ENCODE measurements around the gene COL24A1. TPM values are rescaled to one million over a fixed set of nuclear protein-coding genes. Genes with fewer than 3 reads are reported as not detected.
"Not testable (repeated sequence)": the region's sequence is repeated elsewhere in the genome, so short reads cannot be mapped to it uniquely, and the experiment has no call there.

Gene COL24A1
- total and polyA plus RNA-seq, 4 donors = 0.33 to 16.7 (median 0.67) TPM

DNA sequence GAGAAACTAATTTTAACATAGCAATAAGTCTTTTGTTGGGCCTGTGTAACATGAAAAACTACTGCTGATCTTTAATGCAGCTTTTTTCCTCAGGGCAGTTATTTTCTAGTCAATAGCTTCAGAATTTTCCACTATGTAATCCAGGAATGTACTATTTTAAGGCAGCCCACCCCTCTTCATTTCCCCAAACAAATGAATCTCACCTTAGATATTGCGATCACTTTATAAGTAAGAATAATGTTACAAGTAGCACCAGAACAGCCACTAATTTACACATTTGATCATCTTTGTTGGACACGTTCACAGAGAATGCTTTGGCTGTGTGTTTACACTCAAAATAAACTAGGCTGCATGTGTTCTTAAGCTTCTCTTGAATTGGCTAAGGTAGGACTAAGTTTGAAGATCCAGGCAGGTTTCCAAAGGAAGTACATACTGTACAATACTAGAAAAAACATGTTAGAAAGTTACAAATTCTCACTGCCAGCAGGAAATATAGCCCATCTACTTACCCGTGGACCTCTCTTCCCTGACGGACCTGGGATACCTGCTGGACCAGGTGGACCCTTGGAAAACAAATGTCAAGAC, 41.7 kb downstream of the COL24A1 start:
- peaks cover 0 to 5% (median 3%) of the 10 kb centered on the region in 4 donors for H3K9me3 ChIP-seq (ENCODE audit: control insufficient read depth in 4 of 4, insufficient read depth in 3 of 4, low read length in 3 of 4)
- H3K4me3 ChIP-seq = no peak overlapping the region
- ATAC-seq (ENCODE audit: insufficient read depth, low FRiP score) (no peak), DNase-seq (peak in 1 of 3 donors; percentile 7)
- TF ChIP-seq, protein P1, sequence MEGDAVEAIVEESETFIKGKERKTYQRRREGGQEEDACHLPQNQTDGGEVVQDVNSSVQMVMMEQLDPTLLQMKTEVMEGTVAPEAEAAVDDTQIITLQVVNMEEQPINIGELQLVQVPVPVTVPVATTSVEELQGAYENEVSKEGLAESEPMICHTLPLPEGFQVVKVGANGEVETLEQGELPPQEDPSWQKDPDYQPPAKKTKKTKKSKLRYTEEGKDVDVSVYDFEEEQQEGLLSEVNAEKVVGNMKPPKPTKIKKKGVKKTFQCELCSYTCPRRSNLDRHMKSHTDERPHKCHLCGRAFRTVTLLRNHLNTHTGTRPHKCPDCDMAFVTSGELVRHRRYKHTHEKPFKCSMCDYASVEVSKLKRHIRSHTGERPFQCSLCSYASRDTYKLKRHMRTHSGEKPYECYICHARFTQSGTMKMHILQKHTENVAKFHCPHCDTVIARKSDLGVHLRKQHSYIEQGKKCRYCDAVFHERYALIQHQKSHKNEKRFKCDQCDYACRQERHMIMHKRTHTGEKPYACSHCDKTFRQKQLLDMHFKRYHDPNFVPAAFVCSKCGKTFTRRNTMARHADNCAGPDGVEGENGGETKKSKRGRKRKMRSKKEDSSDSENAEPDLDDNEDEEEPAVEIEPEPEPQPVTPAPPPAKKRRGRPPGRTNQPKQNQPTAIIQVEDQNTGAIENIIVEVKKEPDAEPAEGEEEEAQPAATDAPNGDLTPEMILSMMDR (IDR thresholded peaks at IDR 0.05; ENCODE audit: control extremely low read depth, extremely low read depth) = no peak
- H3K9ac ChIP-seq (ENCODE audit: insufficient read depth in 1 of 2, low read length in 2 of 2) = no peak overlapping the region
- 65 to 76% methylated on average over 4 of the region's 4 CpGs for WGBS, 2 donors
- no peaks in the 10 kb centered on the region for H3K4me1 ChIP-seq (ENCODE audit: control insufficient read depth in 5 of 5, insufficient read depth in 5 of 5, low read length in 5 of 5)
- H3K36me3 ChIP-seq (ENCODE audit: control insufficient read depth in 4 of 4, insufficient read depth in 4 of 4, low read length in 4 of 4) = peaks cover 0 to 18% (median 7%) of the 10 kb centered on the region in 4 donors
- no peak overlapping the region for H3K27ac ChIP-seq (ENCODE audit: low read depth in 1 of 2, low read length in 1 of 2)
- no peaks in the 10 kb centered on the region for H3K27me3 ChIP-seq (ENCODE audit: control insufficient read depth in 3 of 3, insufficient read depth in 3 of 3, low read length in 2 of 3)

DNA sequence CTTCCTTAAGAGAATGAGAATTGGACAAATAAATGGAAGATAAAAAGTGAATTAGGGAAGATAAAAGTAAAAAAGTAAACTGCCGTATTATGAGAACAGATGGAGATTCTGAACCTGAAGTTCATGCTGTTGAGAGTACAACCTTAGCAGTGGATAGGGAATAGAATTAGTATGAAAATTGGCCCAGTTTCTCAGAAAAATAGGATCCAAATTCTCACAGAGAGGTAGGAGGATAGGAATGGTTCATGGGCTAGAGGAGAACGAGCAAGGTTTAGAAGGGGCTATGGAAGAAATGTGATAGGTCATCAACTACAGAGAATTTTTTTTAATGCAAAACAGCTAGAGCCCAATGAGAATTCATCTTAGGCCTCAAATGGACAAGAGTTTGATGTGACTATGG, 42.3 kb downstream of the COL24A1 start:
- no peak overlapping the region for H3K9ac ChIP-seq (ENCODE audit: insufficient read depth in 1 of 2, low read length in 2 of 2)
- TF ChIP-seq, protein P1 (IDR thresholded peaks at IDR 0.05; ENCODE audit: control extremely low read depth, extremely low read depth) = no peak
- WGBS, 2 donors = 88 to 91% methylated on average over 2 of the region's 2 CpGs
- no peak overlapping the region for H3K4me3 ChIP-seq
- peaks cover 0 to 5% (median under 1%) of the 10 kb centered on the region in 4 donors for H3K9me3 ChIP-seq (ENCODE audit: control insufficient read depth in 4 of 4, insufficient read depth in 3 of 4, low read length in 3 of 4)
- ATAC-seq (ENCODE audit: insufficient read depth, low FRiP score) (no peak), DNase-seq (no peak)
- H3K27me3 ChIP-seq (ENCODE audit: control insufficient read depth in 3 of 3, insufficient read depth in 3 of 3, low read length in 2 of 3) = no peaks in the 10 kb centered on the region
- no peaks in the 10 kb centered on the region for H3K4me1 ChIP-seq (ENCODE audit: control insufficient read depth in 5 of 5, insufficient read depth in 5 of 5, low read length in 5 of 5)
- H3K36me3 ChIP-seq (ENCODE audit: control insufficient read depth in 4 of 4, insufficient read depth in 4 of 4, low read length in 4 of 4) = peaks cover 0 to 23% (median 7%) of the 10 kb centered on the region in 4 donors
- no peak overlapping the region for H3K27ac ChIP-seq (ENCODE audit: low read depth in 1 of 2, low read length in 1 of 2)

DNA sequence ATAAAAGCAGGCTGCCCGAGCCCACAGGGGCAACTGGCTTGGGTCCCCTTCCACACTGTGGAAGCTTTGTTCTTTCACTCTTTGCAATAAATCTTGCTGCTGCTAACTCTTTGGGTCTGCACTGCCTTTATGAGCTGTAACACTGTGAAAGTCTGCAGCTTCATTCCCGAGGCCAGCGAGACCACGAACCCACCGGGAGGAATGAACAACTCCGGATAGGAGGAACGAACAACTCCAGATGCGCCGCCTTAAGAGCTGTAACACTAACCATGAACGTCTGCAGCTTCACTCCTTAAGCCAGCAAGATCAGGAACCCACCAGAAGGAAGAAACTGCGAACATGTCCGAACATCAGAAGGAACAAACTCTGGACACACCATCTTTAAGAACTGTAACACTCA, 45.0 kb downstream of the COL24A1 start:
- not testable (repeated sequence) for H3K9me3 ChIP-seq (ENCODE audit: control insufficient read depth in 4 of 4, insufficient read depth in 3 of 4, low read length in 3 of 4); H3K27me3 ChIP-seq (ENCODE audit: control insufficient read depth in 3 of 3, insufficient read depth in 3 of 3, low read length in 2 of 3); H3K9ac ChIP-seq (ENCODE audit: insufficient read depth in 1 of 2, low read length in 2 of 2); DNase-seq; H3K27ac ChIP-seq (ENCODE audit: low read depth in 1 of 2, low read length in 1 of 2); H3K4me1 ChIP-seq (ENCODE audit: control insufficient read depth in 5 of 5, insufficient read depth in 5 of 5, low read length in 5 of 5); H3K4me3 ChIP-seq; ATAC-seq (ENCODE audit: insufficient read depth, low FRiP score)
- peaks cover 0 to 23% (median 7%) of the 10 kb centered on the region in 4 donors for H3K36me3 ChIP-seq (ENCODE audit: control insufficient read depth in 4 of 4, insufficient read depth in 4 of 4, low read length in 4 of 4)
- 94 to 96% methylated on average over 12 of the region's 12 CpGs for WGBS, 2 donors

- WGBS, 2 donors = 97 to 99% methylated on average over 32 to 41 of the region's 41 CpGs
- H3K36me3 ChIP-seq (ENCODE audit: control insufficient read depth in 4 of 4, insufficient read depth in 4 of 4, low read length in 4 of 4) = peaks cover 0 to 26% (median 9%) of the 10 kb centered on the region in 4 donors
- no peak for ATAC-seq (ENCODE audit: insufficient read depth, low FRiP score)
These were observed 46.0 kb downstream of the COL24A1 start for GRCh38 chr1:86110451-86111129.

More at GRCh38 chr1:86110451-86111129, 46.0 kb downstream of the COL24A1 start:
- Histone ChIP-seq H3K27ac (ENCODE audit: low read depth in 1 of 2, low read length in 1 of 2) (no peak overlapping the region), H3K27me3 (ENCODE audit: control insufficient read depth in 3 of 3, insufficient read depth in 3 of 3, low read length in 2 of 3) (no peaks in the 10 kb centered on the region), H3K4me1 (ENCODE audit: control insufficient read depth in 5 of 5, insufficient read depth in 5 of 5, low read length in 5 of 5) (no peaks in the 10 kb centered on the region), H3K4me3 (no peak overlapping the region), H3K9ac (ENCODE audit: insufficient read depth in 1 of 2, low read length in 2 of 2) (no peak overlapping the region), H3K9me3 (ENCODE audit: control insufficient read depth in 4 of 4, insufficient read depth in 3 of 4, low read length in 3 of 4) (peaks cover 0 to 6% (median 0%) of the 10 kb centered on the region in 4 donors)
- TF ChIP-seq, protein P1 (IDR thresholded peaks at IDR 0.05; ENCODE audit: control extremely low read depth, extremely low read depth) = no peak
- no peak for DNase-seq

All from lung (tissue), 12 donors.